Vagina (tissue), 2 donors: ENCODE results near the gene IRAK3. TPM values are rescaled to one million over a fixed set of nuclear protein-coding genes. Genes with fewer than 3 reads are reported as not detected.
A peak's percentile ranks its signal among the peaks of the same experiment; 100 is the strongest.

Experiments
- DNase-seq, 2 donors: peaks; one replicate each; pipeline ENCODE4 v3.0.0-alpha.2; 2017; ENCODE audit errors: extremely low spot score in 2 of 2
- H3K27ac ChIP-seq: fragments of 200-600 bp; sonication (generic); one replicate; pipeline ENCODE4 v1.5.1; 2019
- H3K27me3 ChIP-seq: fragments of 200-600 bp; sonication (generic); one replicate; pipeline ENCODE4 v1.5.1; 2019
- H3K36me3 ChIP-seq, 2 donors: fragments of 200-600 bp; sonication (generic); one replicate each; pipeline ENCODE4 v1.5.1; 2017 to 2019
- H3K4me1 ChIP-seq: fragments of 200-600 bp; sonication (generic); one replicate; pipeline ENCODE4 v1.5.1; 2019
- H3K4me3 ChIP-seq, 2 donors: fragments of 200-600 bp; sonication (generic); 1 replicate in 1 of 2; 2 replicates in 1 of 2; pipeline ENCODE4 v1.5.1; 2016 to 2019
- H3K9me3 ChIP-seq: fragments of 200-600 bp; sonication (generic); one replicate; pipeline ENCODE4 v1.5.1; 2019
- CTCF ChIP-seq, 3 experiments: fragments of 450-650 bp in 2 of 3; fragments of 200-600 bp in 1 of 3; sonication (generic) in 1 of 3; IDR thresholded peaks; one replicate each; pipeline ENCODE4 v1.5.1; 2017 to 2019; ENCODE audit warnings: antibody characterized with exemption in 3 of 3, mild to moderate bottlenecking in 2 of 3, moderate library complexity in 2 of 3
- POLR2A ChIP-seq, 2 donors: fragments of 450-650 bp; IDR thresholded peaks; one replicate each; pipeline ENCODE4 v1.6.1; 2017; ENCODE audit warnings: antibody characterized with exemption in 2 of 2, mild to moderate bottlenecking in 2 of 2, moderate library complexity in 2 of 2
- POLR2AphosphoS5 ChIP-seq, 2 donors: sonication (generic); formaldehyde crosslinking; IDR thresholded peaks; one replicate each; pipeline ENCODE4 v1.9.0; 2017; ENCODE audit warnings: antibody characterized with exemption in 2 of 2, mild to moderate bottlenecking in 2 of 2, low read depth in 1 of 2; ENCODE audit not compliant: insufficient read depth in 1 of 2
- intact Hi-C: fragments of 100-400 bp; cut with DNase I; formaldehyde crosslinking; loops from one replicate; pipeline ENCODE4 v1.15.1; 2023
- total RNA-seq: library from RNA; depleted of rRNA; stranded (reverse); fragments of >200 nt; gene quantifications from one replicate; pipeline ENCODE4 v1.2.3, GENCODE V29; 2016

The IRAK3 gene
- total RNA-seq, 1 donor from 2014 or later = 23.1 TPM

- Histone ChIP-seq H3K27ac (no peak overlapping the region), H3K27me3 (no peaks in the 10 kb centered on the region), H3K36me3 (peaks cover 0 to 5% of the 10 kb centered on the region in 2 donors), H3K4me1 (peaks cover 17% of the 10 kb centered on the region), H3K9me3 (no peaks in the 10 kb centered on the region), H3K4me3 (no peak overlapping the region)
- no peak for DNase-seq
- intact Hi-C loops = no loop called here
- TF ChIP-seq POLR2A (IDR thresholded peaks at IDR 0.05) (no peak), CTCF (IDR thresholded peaks at IDR 0.05) (no peak), POLR2AphosphoS5 (IDR thresholded peaks at IDR 0.05; ENCODE audit: insufficient read depth in 1 of 2, low read depth in 1 of 2) (no peak)
Measured at GRCh38 chr12:66240096-66240820, 51.2 kb downstream of the IRAK3 start.

GRCh38 chr12:66241061-66242043 lies 52.3 kb downstream of the IRAK3 start:
- no peaks in the 10 kb centered on the region for H3K27me3 ChIP-seq
- H3K9me3 ChIP-seq = no peaks in the 10 kb centered on the region
- H3K4me1 ChIP-seq = peaks cover 17% of the 10 kb centered on the region
- H3K4me3 ChIP-seq = no peak overlapping the region
- intact Hi-C loops = no loop called here
- DNase-seq = no peak
- TF ChIP-seq POLR2A (IDR thresholded peaks at IDR 0.05) (no peak), POLR2AphosphoS5 (IDR thresholded peaks at IDR 0.05; ENCODE audit: insufficient read depth in 1 of 2, low read depth in 1 of 2) (no peak), CTCF (IDR thresholded peaks at IDR 0.05) (no peak)
- H3K36me3 ChIP-seq = peaks cover 0 to 5% of the 10 kb centered on the region in 2 donors
- peak overlapping the region; percentile 56 for H3K27ac ChIP-seq

- peaks cover 0 to 5% of the 10 kb centered on the region in 2 donors for H3K36me3 ChIP-seq
- TF ChIP-seq POLR2AphosphoS5 (IDR thresholded peaks at IDR 0.05; ENCODE audit: insufficient read depth in 1 of 2, low read depth in 1 of 2) (no peak), POLR2A (IDR thresholded peaks at IDR 0.05) (no peak), CTCF (IDR thresholded peaks at IDR 0.05) (no peak)
Measured at GRCh38 chr12:66242311-66242710, 53.3 kb downstream of the IRAK3 start.

GRCh38 chr12:66243911-66244310 lies 54.9 kb downstream of the IRAK3 start:
- TF ChIP-seq CTCF (IDR thresholded peaks at IDR 0.05) (no peak), POLR2AphosphoS5 (IDR thresholded peaks at IDR 0.05; ENCODE audit: insufficient read depth in 1 of 2, low read depth in 1 of 2) (no peak), POLR2A (IDR thresholded peaks at IDR 0.05) (no peak)
- Histone ChIP-seq H3K4me3 (no peak overlapping the region), H3K9me3 (no peaks in the 10 kb centered on the region), H3K27me3 (no peaks in the 10 kb centered on the region), H3K36me3 (peaks cover 0 to 13% of the 10 kb centered on the region in 2 donors), H3K4me1 (peaks cover 5% of the 10 kb centered on the region), H3K27ac (no peak overlapping the region)
- DNase-seq = no peak
- intact Hi-C loops = no loop called here

More at GRCh38 chr12:66242311-66242710, 53.3 kb downstream of the IRAK3 start:
- Histone ChIP-seq H3K4me3 (no peak overlapping the region), H3K27me3 (no peaks in the 10 kb centered on the region), H3K4me1 (peaks cover 17% of the 10 kb centered on the region), H3K9me3 (no peaks in the 10 kb centered on the region), H3K27ac (peak overlapping the region; percentile 56)
- intact Hi-C loops = no loop called here
- DNase-seq = no peak
